K562 (cell line): ENCODE measurements around the gene CFDP1. TPM values are rescaled to one million over a fixed set of nuclear protein-coding genes. Genes with fewer than 3 reads are reported as not detected.

Experiments used
- ATAC-seq: fragments of 200-7000 bp; cut with Tn5 transposase; 3 replicates; pipeline ENCODE4 v1.9.1; 2020; ENCODE audit warnings: moderate library complexity
- BruUV-seq: library from RNA; stranded (reverse); fragments of 400-500 nt; replicated peaks from 2 replicates; lab custom pipeline; 2021; lab: Mats Ljungman, UMichigan
- CTCF ChIA-PET: fragments of 300-600 bp; formaldehyde crosslinking; extraction: SDS; loops from one replicate; lab custom pipeline; 2021; ENCODE audit warnings: low intra/inter-chr PET ratio; lab: Yijun Ruan, JAX
- POLR2A ChIA-PET: fragments of 300-600, 350-650 bp; sonication (Branson Sonifier 250); formaldehyde crosslinking; extraction: SDS; loops from one replicate; lab custom pipeline; 2021; ENCODE audit warnings: antibody characterized with exemption, inconsistent platforms; lab: Yijun Ruan, JAX
- DNase-seq, 4 experiments: peaks; one replicate each; pipeline versions ENCODE4 v3.0.0 to v3.0.0-alpha.2; 2011 to 2018; ENCODE audit warnings: low spot score in 3 of 4, mixed read lengths in 3 of 4; ENCODE audit errors: extremely low read depth in 1 of 4
- FAIRE-seq: peaks from 2 replicates; lab custom pipeline; 2011; peaks lifted over from hg19 to GRCh38; lab: Jason Lieb, UNC
- H2AFZ ChIP-seq: 2 replicates; pipeline ENCODE4 v1.6.0; 2011; ENCODE audit warnings: low read depth, low read length, control low read depth, inconsistent platforms
- H3K27ac ChIP-seq: fragments of 200-600 bp; 3 replicates; pipeline ENCODE4 v1.8.0; 2011; ENCODE audit warnings: low read depth, mild to moderate bottlenecking, control low read depth, inconsistent platforms, low read length, moderate library complexity, mixed read lengths; ENCODE audit errors: extremely low read depth
- H3K27me3 ChIP-seq, 2 experiments: fragments of 300-600 bp in 1 of 2; 2 replicates in 1 of 2; 3 replicates in 1 of 2; pipeline versions ENCODE4 v1.6.0 to v1.8.0; 2011; ENCODE audit warnings: inconsistent platforms in 2 of 2, low read length in 2 of 2, mild to moderate bottlenecking in 1 of 2, mixed read lengths in 1 of 2, moderate library complexity in 1 of 2; ENCODE audit not compliant: control insufficient read depth in 2 of 2, insufficient read depth in 2 of 2
- H3K36me3 ChIP-seq: fragments of 300-600 bp; 3 replicates; pipeline ENCODE4 v1.8.0; 2011; ENCODE audit warnings: mild to moderate bottlenecking, low read length, inconsistent platforms; ENCODE audit not compliant: control insufficient read depth, insufficient read depth
- H3K4me1 ChIP-seq, 2 experiments: fragments of 200-600 bp in 1 of 2; replicated peaks in 1 of 2; 2 replicates in 1 of 2; 3 replicates in 1 of 2; pipeline versions ENCODE4 v1.5.1 to v1.8.0; 2011; ENCODE audit warnings: inconsistent platforms in 2 of 2, low read length in 2 of 2, mild to moderate bottlenecking in 1 of 2, mixed read lengths in 1 of 2, moderate library complexity in 1 of 2; ENCODE audit not compliant: control insufficient read depth in 2 of 2, insufficient read depth in 2 of 2
- H3K4me2 ChIP-seq: 2 replicates; pipeline ENCODE4 v1.6.1; 2011; ENCODE audit warnings: low read length, control low read depth, inconsistent platforms, mixed read lengths; ENCODE audit not compliant: insufficient read depth
- H3K4me3 ChIP-seq: fragments of 200-600 bp; sonication (generic), shearing (Covaris generic); 2 replicates; pipeline ENCODE4 v1.5.1; 2016; ENCODE audit warnings: control low read depth, inconsistent platforms
- H3K79me2 ChIP-seq: fragments of 200-600 bp; 3 replicates; pipeline ENCODE4 v1.8.0; 2011; ENCODE audit warnings: low read length, inconsistent platforms; ENCODE audit not compliant: control insufficient read depth, insufficient read depth
- H3K9ac ChIP-seq, 2 experiments: 2 replicates each; pipeline versions ENCODE4 v1.6.0 to v1.6.1; 2011; ENCODE audit warnings: low read depth in 2 of 2, low read length in 2 of 2, control low read depth in 1 of 2, inconsistent platforms in 1 of 2, mild to moderate bottlenecking in 1 of 2, mixed read lengths in 1 of 2; ENCODE audit not compliant: insufficient read depth in 1 of 2
- H3K9me1 ChIP-seq: one replicate; pipeline ENCODE4 v1.6.0; 2011; ENCODE audit warnings: inconsistent platforms, mild to moderate bottlenecking, low read length, moderate library complexity; ENCODE audit not compliant: control insufficient read depth, insufficient read depth
- H3K9me3 ChIP-seq: replicated peaks from 2 replicates; pipeline ENCODE4 v1.5.1; 2011; ENCODE audit warnings: low read depth, low read length, inconsistent platforms; ENCODE audit not compliant: control insufficient read depth, insufficient read depth
- H4K20me1 ChIP-seq: replicated peaks from 2 replicates; pipeline ENCODE4 v1.6.1; 2011; ENCODE audit warnings: low read length, inconsistent platforms, mixed read lengths; ENCODE audit not compliant: control insufficient read depth, insufficient read depth
- ARID3B ChIP-seq: fragments of 250-450 bp; sonication (Bioruptor Pico); IDR thresholded peaks from 2 replicates; pipeline ENCODE4 v1.4.0; 2020; ENCODE audit warnings: borderline replicate concordance
- ARNT ChIP-seq, 2 experiments: fragments of 450-650 bp; IDR thresholded peaks; 2 replicates each; pipeline ENCODE4 v1.6.1; 2016; ENCODE audit warnings: mild to moderate bottlenecking in 1 of 2
- CBFA2T3 ChIP-seq: fragments of 450-650 bp; IDR thresholded peaks from 2 replicates; pipeline ENCODE4 v1.6.1; 2017
- DACH1 ChIP-seq: fragments of 450-650 bp; IDR thresholded peaks from 2 replicates; pipeline ENCODE4 v1.6.1; 2018; ENCODE audit not compliant: partially characterized antibody
- FOXJ2 ChIP-seq: fragments of 200-800 bp; sonication (Bioruptor generic); IDR thresholded peaks from 2 replicates; pipeline ENCODE4 v1.6.1; 2016; ENCODE audit warnings: missing genetic modification characterization, missing compliant biosample characterization
- FOXK1 ChIP-seq: sonication (generic); formaldehyde crosslinking; IDR thresholded peaks from 2 replicates; pipeline ENCODE4 v1.8.0; 2022; ENCODE audit warnings: missing genetic modification reagents, mild to moderate bottlenecking, borderline replicate concordance
- GATAD2B ChIP-seq: fragments of 450-650 bp; IDR thresholded peaks from 2 replicates; pipeline ENCODE4 v1.6.1; 2017; ENCODE audit warnings: mild to moderate bottlenecking, borderline replicate concordance
- IRF2 ChIP-seq: sonication (generic); formaldehyde crosslinking; IDR thresholded peaks from 2 replicates; pipeline ENCODE4 v1.8.1; 2022; ENCODE audit warnings: mild to moderate bottlenecking, missing genetic modification reagents
- RFX5 ChIP-seq: IDR thresholded peaks from 2 replicates; pipeline ENCODE4 v1.6.1; 2011; ENCODE audit warnings: low read depth, mild to moderate bottlenecking, improper control_type of control experiment, low read length
- SAFB2 ChIP-seq: fragments of 200-400 bp; formaldehyde crosslinking; IDR thresholded peaks from 2 replicates; pipeline ENCODE4 v1.6.1; 2018; ENCODE audit warnings: borderline replicate concordance, low read length, low read depth, moderate library complexity; ENCODE audit not compliant: severe bottlenecking
- TFAP4 ChIP-seq: sonication (generic); formaldehyde crosslinking; IDR thresholded peaks from 2 replicates; pipeline ENCODE4 v1.8.0; 2022; ENCODE audit warnings: missing genetic modification reagents, mild to moderate bottlenecking, moderate library complexity, borderline replicate concordance
- ZKSCAN1 ChIP-seq: fragments of 150-350 bp; IDR thresholded peaks from 2 replicates; pipeline ENCODE4 v1.6.1; 2016; ENCODE audit warnings: low read depth, low read length
- ZNF280B ChIP-seq: fragments of 250-450 bp; sonication (Bioruptor Pico); IDR thresholded peaks from 2 replicates; pipeline ENCODE4 v1.5.1; 2021; ENCODE audit warnings: mild to moderate bottlenecking
- ZNF507 ChIP-seq: conservative IDR thresholded peaks from 2 replicates; pipeline ENCODE4 v1.6.1; 2017; ENCODE audit warnings: missing genetic modification characterization, missing compliant biosample characterization
- ZNF592 ChIP-seq: fragments of 450-650 bp; IDR thresholded peaks from 2 replicates; pipeline ENCODE4 v1.6.1; 2017; ENCODE audit warnings: antibody characterized with exemption, mild to moderate bottlenecking
- WGBS: fragments of 100-300 bp; shearing (Covaris generic); methylation state at CpG from one replicate; pipeline ENCODE4 v1.1.6; 2016; ENCODE audit warnings: low coverage, mixed read lengths; ENCODE audit not compliant: insufficient coverage; ENCODE audit errors: missing lambda C conversion rate; 5-methylcytosine and 5-hydroxymethylcytosine counted together
- in situ Hi-C: fragments of 300-500 bp; cut with MboI; formaldehyde crosslinking; loops from 4 replicates; pipeline ENCODE4 v1.15.0; 2018; ENCODE audit warnings: inconsistent platforms, mixed read lengths
- intact Hi-C: fragments of 100-400 bp; cut with micrococcal nuclease; formaldehyde crosslinking; loops from 2 replicates; pipeline ENCODE4 v1.14.2; 2022
- polyA plus RNA-seq, 8 experiments: library from polyadenylated mRNA; depleted of rRNA in 4 of 8; stranded (reverse) in 5 of 8; unstranded in 3 of 8; fragments of >200 nt; fragmentation: Nextera tagmentation in 2 of 8; fragmentation: Illumina TruSeq in 1 of 8; extraction: Ambion mirVana in 2 of 8; extraction: Trizol in 1 of 8; gene quantifications; 2 replicates each; pipeline versions ENCODE4 v1.2.1 to v1.2.3, GENCODE V29; 2011 to 2014; ENCODE audit warnings: inconsistent platforms in 1 of 8, missing spikeins in 1 of 8
- total RNA-seq, 7 experiments: library from RNA; depleted of rRNA in 6 of 7; stranded (reverse); fragments of >200 nt in 6 of 7; fragmentation: Illumina TruSeq in 2 of 7; extraction: Trizol in 2 of 7; gene quantifications; 2 replicates each; pipeline versions ENCODE4 v1.2.1 to v1.2.3, GENCODE V29; 2011 to 2021; ENCODE audit warnings: low replicate concordance in 1 of 7

The CFDP1 gene
- total and polyA plus RNA-seq, 9 of the 15 experiments (the other 6 are each of a cell fraction or from before 2014, with no cell fraction given) = 31.5 to 78.4 (median 61.7) TPM

DNA sequence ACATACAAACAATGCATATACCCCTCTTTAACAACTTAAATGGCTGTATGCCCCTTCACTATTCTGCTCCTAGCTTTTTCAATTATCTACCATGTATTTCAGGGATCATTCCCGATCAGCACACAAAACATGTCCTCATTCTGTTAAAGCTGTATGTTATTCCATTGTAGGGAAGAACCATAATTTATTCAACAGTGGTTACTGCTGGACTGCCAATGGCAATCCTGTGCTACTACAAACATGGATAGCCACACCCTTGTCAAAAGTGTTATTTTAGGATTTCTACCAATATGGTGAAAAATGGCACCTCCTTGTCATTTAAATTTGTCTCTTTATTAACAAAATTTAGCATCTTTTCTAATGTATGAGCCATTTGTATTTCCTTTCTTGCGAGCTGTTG is 96.8 kb downstream of the CFDP1 start:
- CTCF ChIA-PET = no interaction called here
- Histone ChIP-seq H3K4me2 (no peak overlapping the region), H4K20me1 (no peaks in the 10 kb centered on the region), H3K79me2 (no peaks in the 10 kb centered on the region), H3K27me3 (no peaks in the 10 kb centered on the region), H2AFZ (no peak overlapping the region), H3K9me1 (no peaks in the 10 kb centered on the region), H3K4me3 (no peak overlapping the region), H3K9me3 (no peaks in the 10 kb centered on the region), H3K9ac (no peak overlapping the region), H3K36me3 (0 out of 3 replicates have a peak, but pooled peaks cover 3% of the 10 kb centered on the region), H3K4me1 (no peaks in the 10 kb centered on the region), H3K27ac (no peak overlapping the region)
- POLR2A ChIA-PET = no interaction called here
- no peak for ATAC-seq
- FAIRE-seq = no peak
- intact Hi-C loops (no loop called here), in situ Hi-C loops (no loop called here)
- WGBS = 69% methylated on average over 2 of the region's 2 CpGs
- DNase-seq = no peak
- BruUV-seq = no TSS peak
- TF ChIP-seq ZNF280B (CRISPR knock-in tag) (no peak), FOXK1 (CRISPR knock-in tag) (no peak), SAFB2 (no peak), TFAP4 (no peak), ZNF592 (no peak), ZKSCAN1 (no peak), IRF2 (no peak), FOXJ2 (no peak), DACH1 (no peak), ARNT (IDR thresholded peaks at IDR 0.05) (no peak), RFX5 (no peak), CBFA2T3 (no peak), GATAD2B (no peak), ZNF507 (no peak), ARID3B (no peak)
